ENCODE data around the gene MAP3K5. TPM values are rescaled to one million over a fixed set of nuclear protein-coding genes. Genes with fewer than 3 reads are reported as not detected.

MAP3K5 gene
- total and polyA plus RNA-seq, 9 of the 15 experiments (the other 6 are each of a cell fraction or from before 2014, with no cell fraction given) = 2.2 to 13.0 (median 9.9) TPM

DNA sequence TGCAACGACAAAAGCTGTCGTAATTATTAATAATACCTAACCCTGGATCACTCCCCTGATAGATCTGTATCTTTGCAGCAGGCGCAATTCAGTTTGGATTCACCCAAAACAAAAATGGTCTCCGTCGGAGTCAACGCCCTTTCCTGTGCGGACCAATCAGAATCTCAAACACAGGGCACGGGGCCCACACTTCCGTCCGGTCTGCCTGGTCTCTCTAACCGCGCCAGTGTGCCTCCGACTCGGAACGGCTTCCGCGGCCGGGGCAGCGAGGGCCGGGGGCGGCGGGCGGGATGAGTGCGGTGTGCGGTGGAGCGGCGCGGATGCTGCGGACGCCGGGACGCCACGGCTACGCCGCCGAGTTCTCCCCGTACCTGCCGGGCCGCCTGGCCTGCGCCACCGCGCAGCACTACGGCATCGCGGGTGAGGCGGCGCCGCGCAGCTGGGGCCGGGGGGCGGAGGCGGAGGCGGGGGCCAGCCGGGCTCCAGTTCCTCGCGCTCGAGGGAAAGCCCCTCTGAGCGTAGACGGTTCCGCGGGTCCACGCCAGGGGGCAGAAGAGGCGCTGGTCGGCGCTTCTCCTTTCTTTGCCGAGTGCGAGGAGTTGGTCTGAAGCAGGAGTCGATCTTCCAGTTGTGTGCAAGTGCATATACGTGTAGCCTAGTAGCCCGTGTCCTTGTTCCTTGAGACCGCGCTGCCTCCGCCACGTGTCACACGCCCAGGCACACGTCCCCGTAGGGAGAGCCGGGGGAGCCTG lies 30.3 kb upstream of the MAP3K5 start, which contains the start of gene PEX7 (continued):
- no peak for TF ChIP-seq PHF21A (IDR thresholded peaks at IDR 0.05; ENCODE audit: borderline replicate concordance, low read depth)
- TF ChIP-seq, protein P1, sequence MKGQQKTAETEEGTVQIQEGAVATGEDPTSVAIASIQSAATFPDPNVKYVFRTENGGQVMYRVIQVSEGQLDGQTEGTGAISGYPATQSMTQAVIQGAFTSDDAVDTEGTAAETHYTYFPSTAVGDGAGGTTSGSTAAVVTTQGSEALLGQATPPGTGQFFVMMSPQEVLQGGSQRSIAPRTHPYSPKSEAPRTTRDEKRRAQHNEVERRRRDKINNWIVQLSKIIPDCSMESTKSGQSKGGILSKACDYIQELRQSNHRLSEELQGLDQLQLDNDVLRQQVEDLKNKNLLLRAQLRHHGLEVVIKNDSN (CRISPR knock-in tag; IDR thresholded peaks at IDR 0.05) = peak; percentile 95
- TF ChIP-seq ETV6 (IDR thresholded peaks at IDR 0.05; ENCODE audit: borderline replicate concordance in 1 of 2, low read depth in 2 of 2, low read length in 1 of 2) = no peak
- no peak for TF ChIP-seq ETV6 (CRISPR knock-in tag; IDR thresholded peaks at IDR 0.05; ENCODE audit: borderline replicate concordance)
- TF ChIP-seq, protein P2, sequence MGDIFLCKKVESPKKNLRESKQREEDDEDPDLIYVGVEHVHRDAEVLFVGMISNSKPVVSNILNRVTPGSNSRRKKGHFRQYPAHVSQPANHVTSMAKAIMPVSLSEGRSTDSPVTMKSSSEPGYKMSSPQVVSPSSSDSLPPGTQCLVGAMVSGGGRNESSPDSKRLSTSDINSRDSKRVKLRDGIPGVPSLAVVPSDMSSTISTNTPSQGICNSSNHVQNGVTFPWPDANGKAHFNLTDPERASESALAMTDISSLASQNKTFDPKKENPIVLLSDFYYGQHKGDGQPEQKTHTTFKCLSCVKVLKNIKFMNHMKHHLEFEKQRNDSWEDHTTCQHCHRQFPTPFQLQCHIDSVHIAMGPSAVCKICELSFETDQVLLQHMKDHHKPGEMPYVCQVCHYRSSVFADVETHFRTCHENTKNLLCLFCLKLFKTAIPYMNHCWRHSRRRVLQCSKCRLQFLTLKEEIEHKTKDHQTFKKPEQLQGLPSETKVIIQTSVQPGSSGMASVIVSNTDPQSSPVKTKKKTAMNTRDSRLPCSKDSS (IDR thresholded peaks at IDR 0.05; ENCODE audit: low read depth, partially characterized antibody) = no peak
- TF ChIP-seq MYC (IDR thresholded peaks at IDR 0.05; ENCODE audit: low read depth, low read length) = peak; percentile 37
- no peak for TF ChIP-seq MYC (CRISPR knock-in tag; IDR thresholded peaks at IDR 0.05; ENCODE audit: borderline replicate concordance, low read depth)
- no peak for TF ChIP-seq SMAD3 (CRISPR knock-in tag; conservative IDR thresholded peaks at IDR 0.05)
- TF ChIP-seq, protein P3, sequence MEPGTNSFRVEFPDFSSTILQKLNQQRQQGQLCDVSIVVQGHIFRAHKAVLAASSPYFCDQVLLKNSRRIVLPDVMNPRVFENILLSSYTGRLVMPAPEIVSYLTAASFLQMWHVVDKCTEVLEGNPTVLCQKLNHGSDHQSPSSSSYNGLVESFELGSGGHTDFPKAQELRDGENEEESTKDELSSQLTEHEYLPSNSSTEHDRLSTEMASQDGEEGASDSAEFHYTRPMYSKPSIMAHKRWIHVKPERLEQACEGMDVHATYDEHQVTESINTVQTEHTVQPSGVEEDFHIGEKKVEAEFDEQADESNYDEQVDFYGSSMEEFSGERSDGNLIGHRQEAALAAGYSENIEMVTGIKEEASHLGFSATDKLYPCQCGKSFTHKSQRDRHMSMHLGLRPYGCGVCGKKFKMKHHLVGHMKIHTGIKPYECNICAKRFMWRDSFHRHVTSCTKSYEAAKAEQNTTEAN (CRISPR knock-in tag; IDR thresholded peaks at IDR 0.05) = no peak
- TF ChIP-seq, protein P4, sequence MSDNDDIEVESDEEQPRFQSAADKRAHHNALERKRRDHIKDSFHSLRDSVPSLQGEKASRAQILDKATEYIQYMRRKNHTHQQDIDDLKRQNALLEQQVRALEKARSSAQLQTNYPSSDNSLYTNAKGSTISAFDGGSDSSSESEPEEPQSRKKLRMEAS (CRISPR knock-in tag; IDR thresholded peaks at IDR 0.05) = peak; percentile 85
- TF ChIP-seq, protein P5, sequence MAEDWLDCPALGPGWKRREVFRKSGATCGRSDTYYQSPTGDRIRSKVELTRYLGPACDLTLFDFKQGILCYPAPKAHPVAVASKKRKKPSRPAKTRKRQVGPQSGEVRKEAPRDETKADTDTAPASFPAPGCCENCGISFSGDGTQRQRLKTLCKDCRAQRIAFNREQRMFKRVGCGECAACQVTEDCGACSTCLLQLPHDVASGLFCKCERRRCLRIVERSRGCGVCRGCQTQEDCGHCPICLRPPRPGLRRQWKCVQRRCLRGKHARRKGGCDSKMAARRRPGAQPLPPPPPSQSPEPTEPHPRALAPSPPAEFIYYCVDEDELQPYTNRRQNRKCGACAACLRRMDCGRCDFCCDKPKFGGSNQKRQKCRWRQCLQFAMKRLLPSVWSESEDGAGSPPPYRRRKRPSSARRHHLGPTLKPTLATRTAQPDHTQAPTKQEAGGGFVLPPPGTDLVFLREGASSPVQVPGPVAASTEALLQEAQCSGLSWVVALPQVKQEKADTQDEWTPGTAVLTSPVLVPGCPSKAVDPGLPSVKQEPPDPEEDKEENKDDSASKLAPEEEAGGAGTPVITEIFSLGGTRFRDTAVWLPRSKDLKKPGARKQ (CRISPR knock-in tag; IDR thresholded peaks at IDR 0.05) = no peak; the same call in 1 of the 2 replicates
- no peak for TF ChIP-seq DPF2 (IDR thresholded peaks at IDR 0.05)
- no peak for TF ChIP-seq ZC3H8 (IDR thresholded peaks at IDR 0.05)
- TF ChIP-seq NELFE (IDR thresholded peaks at IDR 0.05; ENCODE audit: insufficient read depth, insufficient read length) = no peak
- TF ChIP-seq PTRF (tag; IDR thresholded peaks at IDR 0.05) = no peak
- no peak for TF ChIP-seq MIER1 (IDR thresholded peaks at IDR 0.05; ENCODE audit: low read depth)
- TF ChIP-seq ETS2 (tag; IDR thresholded peaks at IDR 0.05; ENCODE audit: borderline replicate concordance, poor library complexity, severe bottlenecking) = no peak
- no peak for TF ChIP-seq PTTG1 (tag; IDR thresholded peaks at IDR 0.05; ENCODE audit: low read depth)
- TF ChIP-seq DDX20 (tag; IDR thresholded peaks at IDR 0.05; ENCODE audit: low read depth) = no peak
- TF ChIP-seq YY1 (IDR thresholded peaks at IDR 0.05; ENCODE audit: borderline replicate concordance in 1 of 3, control insufficient read depth in 1 of 3, extremely low read depth in 1 of 3, insufficient read depth in 3 of 3, insufficient read length in 1 of 3, insufficient replicate concordance in 2 of 3, low read depth in 1 of 3, low read length in 2 of 3) = peak; percentile 62 to 98 (median 96)
- TF ChIP-seq SIN3A (IDR thresholded peaks at IDR 0.05; ENCODE audit: borderline replicate concordance in 2 of 2, control insufficient read depth in 1 of 2, low read depth in 2 of 2, low read length in 2 of 2) = peak; percentile 11 to 24; a peak in 1 of 4 replicates
